Central memory CD8-positive, alpha-beta T cell (primary cell): ENCODE measurements around the gene KCNMA1.

Experiments used
- ATAC-seq: fragments of 150-1000 bp; cut with Tn5 transposase; replicated peaks from 2 replicates; pipeline ENCODE4 v1.10.0; 2022; ENCODE audit warnings: mild to moderate bottlenecking, moderate FRiP score, moderate number of reproducible peaks; ENCODE audit not compliant: poor library complexity, severe bottlenecking; ENCODE audit errors: extremely low read depth
- DNase-seq, 2 donors: peaks; one replicate each; pipeline ENCODE4 v3.0.0; 2021; ENCODE audit warnings: low spot score in 2 of 2
- H3K27ac Mint-ChIP-seq: one replicate; pipeline ENCODE4 v1.8.0; 2022; ENCODE audit warnings: low read depth, mild to moderate bottlenecking, moderate library complexity, mixed read lengths
- H3K27me3 Mint-ChIP-seq: one replicate; pipeline ENCODE4 v1.8.0; 2022; ENCODE audit warnings: mixed read lengths
- H3K36me3 Mint-ChIP-seq: one replicate; pipeline ENCODE4 v1.8.0; 2022; ENCODE audit warnings: mild to moderate bottlenecking, moderate library complexity, mixed read lengths; ENCODE audit not compliant: insufficient read depth
- H3K4me1 Mint-ChIP-seq: one replicate; pipeline ENCODE4 v1.8.0; 2022; ENCODE audit warnings: mixed read lengths
- H3K4me3 Mint-ChIP-seq: one replicate; pipeline ENCODE4 v1.8.0; 2022; ENCODE audit warnings: mild to moderate bottlenecking, moderate library complexity, mixed read lengths
- H3K9me3 Mint-ChIP-seq: one replicate; pipeline ENCODE4 v1.8.0; 2022; ENCODE audit warnings: mixed read lengths

KCNMA1 gene

GRCh38 chr10:77296534-77297392 is 340.8 kb downstream of the KCNMA1 start:
- Mint-ChIP-seq H3K27ac (no peak overlapping the region), H3K9me3 (no peaks in the 10 kb centered on the region)

GRCh38 chr10:77293773-77294172 is 343.8 kb downstream of the KCNMA1 start:
- Mint-ChIP-seq H3K4me1 (peaks cover 5% of the 10 kb centered on the region), H3K9me3 (no peaks in the 10 kb centered on the region), H3K36me3 (no peaks in the 10 kb centered on the region), H3K4me3 (no peak overlapping the region), H3K27ac (no peak overlapping the region), H3K27me3 (no peaks in the 10 kb centered on the region)
- no peak for ATAC-seq
- no peak for DNase-seq

More at GRCh38 chr10:77296534-77297392, 340.8 kb downstream of the KCNMA1 start:
- no peaks in the 10 kb centered on the region for H3K4me1 Mint-ChIP-seq
- H3K36me3 Mint-ChIP-seq, result no peaks in the 10 kb centered on the region
- H3K4me3 Mint-ChIP-seq, result no peak overlapping the region
- no peak for DNase-seq
- ATAC-seq, result no peak
- H3K27me3 Mint-ChIP-seq, result no peaks in the 10 kb centered on the region

- Mint-ChIP-seq H3K27ac (no peak overlapping the region), H3K27me3 (no peaks in the 10 kb centered on the region), H3K9me3 (no peaks in the 10 kb centered on the region), H3K36me3 (no peaks in the 10 kb centered on the region), H3K4me3 (no peak overlapping the region), H3K4me1 (peaks cover 5% of the 10 kb centered on the region)
- ATAC-seq (no peak), DNase-seq (no peak)
Observed at GRCh38 chr10:77293347-77293746, 344.3 kb downstream of the KCNMA1 start.

- peaks cover 5% of the 10 kb centered on the region for H3K4me1 Mint-ChIP-seq
- H3K27me3 Mint-ChIP-seq, result no peaks in the 10 kb centered on the region
- no peak for DNase-seq
Observed at GRCh38 chr10:77291596-77292505, 345.8 kb downstream of the KCNMA1 start.

GRCh38 chr10:77290528-77291155 is 347.0 kb downstream of the KCNMA1 start:
- DNase-seq (no peak), ATAC-seq (no peak)
- Mint-ChIP-seq H3K4me1 (peaks cover 5% of the 10 kb centered on the region), H3K9me3 (no peaks in the 10 kb centered on the region), H3K27ac (no peak overlapping the region), H3K36me3 (no peaks in the 10 kb centered on the region), H3K27me3 (no peaks in the 10 kb centered on the region), H3K4me3 (no peak overlapping the region)

More at GRCh38 chr10:77291596-77292505, 345.8 kb downstream of the KCNMA1 start:
- Mint-ChIP-seq H3K4me3 (no peak overlapping the region), H3K36me3 (no peaks in the 10 kb centered on the region), H3K9me3 (no peaks in the 10 kb centered on the region), H3K27ac (no peak overlapping the region)
- ATAC-seq, result no peak

- Mint-ChIP-seq H3K27me3 (no peaks in the 10 kb centered on the region), H3K4me3 (no peak overlapping the region), H3K4me1 (peaks cover 5% of the 10 kb centered on the region), H3K27ac (no peak overlapping the region), H3K9me3 (no peaks in the 10 kb centered on the region), H3K36me3 (no peaks in the 10 kb centered on the region)
- ATAC-seq (no peak), DNase-seq (no peak)
Observed at GRCh38 chr10:77289790-77290189, 347.8 kb downstream of the KCNMA1 start.

GRCh38 chr10:77289027-77289501 is 348.5 kb downstream of the KCNMA1 start:
- ATAC-seq, result no peak
- Mint-ChIP-seq H3K9me3 (no peaks in the 10 kb centered on the region), H3K4me3 (no peak overlapping the region), H3K27ac (no peak overlapping the region), H3K36me3 (no peaks in the 10 kb centered on the region), H3K4me1 (peaks cover 5% of the 10 kb centered on the region), H3K27me3 (peaks cover 3% of the 10 kb centered on the region)
- DNase-seq, result no peak

GRCh38 chr10:77287647-77288120 is 349.9 kb downstream of the KCNMA1 start:
- DNase-seq (no peak), ATAC-seq (no peak)
- no peak overlapping the region for H3K27ac Mint-ChIP-seq
- no peaks in the 10 kb centered on the region for H3K36me3 Mint-ChIP-seq
- no peaks in the 10 kb centered on the region for H3K9me3 Mint-ChIP-seq
- peaks cover 12% of the 10 kb centered on the region for H3K27me3 Mint-ChIP-seq
- H3K4me1 Mint-ChIP-seq, result peaks cover 5% of the 10 kb centered on the region
- H3K4me3 Mint-ChIP-seq, result no peak overlapping the region

- Mint-ChIP-seq H3K36me3 (peaks cover 3% of the 10 kb centered on the region), H3K4me3 (no peak overlapping the region), H3K9me3 (no peaks in the 10 kb centered on the region), H3K27ac (no peak overlapping the region), H3K27me3 (peaks cover 12% of the 10 kb centered on the region), H3K4me1 (peaks cover 12% of the 10 kb centered on the region)
- DNase-seq (no peak), ATAC-seq (no peak)
Observed at GRCh38 chr10:77286531-77287508, 350.8 kb downstream of the KCNMA1 start.

- Mint-ChIP-seq H3K4me3 (no peak overlapping the region), H3K27me3 (peaks cover 12% of the 10 kb centered on the region), H3K9me3 (no peaks in the 10 kb centered on the region), H3K4me1 (peaks cover 21% of the 10 kb centered on the region), H3K27ac (no peak overlapping the region), H3K36me3 (peaks cover 3% of the 10 kb centered on the region)
- DNase-seq, result no peak
- ATAC-seq, result no peak
Observed at GRCh38 chr10:77285529-77286182, 352.0 kb downstream of the KCNMA1 start.

GRCh38 chr10:77284797-77285196 is 352.8 kb downstream of the KCNMA1 start:
- Mint-ChIP-seq H3K27me3 (peaks cover 12% of the 10 kb centered on the region), H3K4me1 (peaks cover 29% of the 10 kb centered on the region), H3K9me3 (no peaks in the 10 kb centered on the region), H3K4me3 (no peak overlapping the region), H3K27ac (no peak overlapping the region), H3K36me3 (peaks cover 3% of the 10 kb centered on the region)
- ATAC-seq (no peak), DNase-seq (no peak)
